Testis (tissue), 2 donors: Measurements from ENCODE around the gene RASGEF1C.

Experiments
- CTCF ChIP-seq, 3 experiments: fragments of 450-650 bp in 2 of 3; fragments of 200-600 bp in 1 of 3; sonication (generic) in 1 of 3; IDR thresholded peaks; one replicate each; pipeline ENCODE4 v1.5.1; 2016 to 2019; ENCODE audit warnings: antibody characterized with exemption in 3 of 3, mild to moderate bottlenecking in 2 of 3, moderate library complexity in 1 of 3
- POLR2A ChIP-seq: fragments of 450-650 bp; IDR thresholded peaks from one replicate; pipeline ENCODE4 v1.6.1; 2017; ENCODE audit warnings: antibody characterized with exemption, mild to moderate bottlenecking, moderate library complexity

GRCh38 chr5:180235846-180236245 is 26.8 kb upstream of the RASGEF1C start:
- TF ChIP-seq CTCF (IDR thresholded peaks at IDR 0.05) = no peak
- TF ChIP-seq POLR2A = no peak
